ENCODE results near the gene FCER1G. TPM values are rescaled to one million over a fixed set of nuclear protein-coding genes. Genes with fewer than 3 reads are reported as not detected.

The FCER1G gene
- total and polyA plus RNA-seq, 2 of the 8 experiments (the other 6 are each of a cell fraction or from before 2014, with no cell fraction given), result 1.6 TPM; not detected in 1

DNA sequence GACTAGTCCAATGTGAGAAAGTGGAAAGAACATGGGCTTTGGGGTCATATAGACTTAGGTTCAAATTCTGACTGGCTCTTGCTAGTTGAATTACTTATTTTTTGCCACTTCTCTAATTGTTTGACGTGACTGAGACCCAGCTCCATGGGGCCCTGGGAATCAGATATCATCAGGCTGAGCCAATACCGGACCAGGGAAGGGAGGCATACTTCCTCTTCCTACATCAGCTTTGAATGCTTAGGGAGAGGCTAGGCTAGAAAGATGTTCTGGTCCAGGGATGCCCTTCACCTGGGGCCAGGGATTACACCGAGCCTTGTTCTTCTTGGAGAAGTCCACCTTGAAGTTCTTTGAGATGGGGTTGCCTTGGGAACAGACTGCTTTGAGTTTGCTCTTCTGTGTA lies 26.6 kb downstream of the FCER1G start (continued):
- TF ChIP-seq, protein P1, sequence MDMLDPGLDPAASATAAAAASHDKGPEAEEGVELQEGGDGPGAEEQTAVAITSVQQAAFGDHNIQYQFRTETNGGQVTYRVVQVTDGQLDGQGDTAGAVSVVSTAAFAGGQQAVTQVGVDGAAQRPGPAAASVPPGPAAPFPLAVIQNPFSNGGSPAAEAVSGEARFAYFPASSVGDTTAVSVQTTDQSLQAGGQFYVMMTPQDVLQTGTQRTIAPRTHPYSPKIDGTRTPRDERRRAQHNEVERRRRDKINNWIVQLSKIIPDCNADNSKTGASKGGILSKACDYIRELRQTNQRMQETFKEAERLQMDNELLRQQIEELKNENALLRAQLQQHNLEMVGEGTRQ (IDR thresholded peaks at IDR 0.05; ENCODE audit: low read length), result no peak
- TF ChIP-seq, protein P2, sequence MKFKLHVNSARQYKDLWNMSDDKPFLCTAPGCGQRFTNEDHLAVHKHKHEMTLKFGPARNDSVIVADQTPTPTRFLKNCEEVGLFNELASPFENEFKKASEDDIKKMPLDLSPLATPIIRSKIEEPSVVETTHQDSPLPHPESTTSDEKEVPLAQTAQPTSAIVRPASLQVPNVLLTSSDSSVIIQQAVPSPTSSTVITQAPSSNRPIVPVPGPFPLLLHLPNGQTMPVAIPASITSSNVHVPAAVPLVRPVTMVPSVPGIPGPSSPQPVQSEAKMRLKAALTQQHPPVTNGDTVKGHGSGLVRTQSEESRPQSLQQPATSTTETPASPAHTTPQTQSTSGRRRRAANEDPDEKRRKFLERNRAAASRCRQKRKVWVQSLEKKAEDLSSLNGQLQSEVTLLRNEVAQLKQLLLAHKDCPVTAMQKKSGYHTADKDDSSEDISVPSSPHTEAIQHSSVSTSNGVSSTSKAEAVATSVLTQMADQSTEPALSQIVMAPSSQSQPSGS (IDR thresholded peaks at IDR 0.05; ENCODE audit: low read length), result no peak
- no peak for TF ChIP-seq POLR2AphosphoS5 (IDR thresholded peaks at IDR 0.05; ENCODE audit: low read depth, low read length)
